ENCODE results near the gene CIAO3.

- TF ChIP-seq CTCF (IDR thresholded peaks at IDR 0.05) (no peak), POLR2A (IDR thresholded peaks at IDR 0.05) (no peak)
Observed at GRCh38 chr16:725041-725376, 15.8 kb downstream of the CIAO3 start.
